Neutrophil (primary cell): ENCODE data around the gene TMA7B.
"Not testable (repeated sequence)": the region's sequence is repeated elsewhere in the genome, so short reads cannot be mapped to it uniquely, and the experiment has no call there.

Source experiments
- H3K27ac ChIP-seq: fragments of 200-600 bp; sonication (generic); 2 replicates; pipeline ENCODE4 v1.5.1; 2016; ENCODE audit warnings: mild to moderate bottlenecking, moderate library complexity
- H3K27me3 ChIP-seq: fragments of 200-600 bp; sonication (generic); 2 replicates; pipeline ENCODE4 v1.6.0; 2016; ENCODE audit warnings: mild to moderate bottlenecking
- H3K36me3 ChIP-seq: fragments of 200-600 bp; sonication (generic); 2 replicates; pipeline ENCODE4 v1.5.1; 2017
- H3K4me1 ChIP-seq, 2 experiments: fragments of 200-600 bp in 1 of 2; sonication (generic) in 1 of 2; 1 replicate in 1 of 2; 2 replicates in 1 of 2; pipeline versions ENCODE4 v1.5.1 to v1.6.1; 2013 to 2016; ENCODE audit warnings: low read depth in 1 of 2, low read length in 1 of 2, mild to moderate bottlenecking in 1 of 2, moderate library complexity in 1 of 2; ENCODE audit not compliant: control insufficient read depth in 1 of 2, insufficient read depth in 1 of 2
- H3K4me3 ChIP-seq, 2 experiments: fragments of 200-600 bp in 1 of 2; sonication (generic) in 1 of 2; 1 replicate in 1 of 2; 2 replicates in 1 of 2; pipeline ENCODE4 v1.5.1; 2013 to 2016; ENCODE audit warnings: low read depth in 1 of 2, low read length in 1 of 2, mild to moderate bottlenecking in 1 of 2, moderate library complexity in 1 of 2
- H3K9me3 ChIP-seq: fragments of 200-600 bp; sonication (generic); 2 replicates; pipeline ENCODE4 v1.5.1; 2016
- CTCF ChIP-seq: fragments of 200-600 bp; sonication (generic); IDR thresholded peaks from 2 replicates; pipeline ENCODE4 v1.5.1; 2016; ENCODE audit warnings: antibody characterized with exemption

Gene TMA7B

GRCh38 chr22:39949964-39950737, 10.0 kb upstream of the TMA7B start:
- H3K4me3 ChIP-seq = no peak overlapping the region
- no peaks in the 10 kb centered on the region for H3K36me3 ChIP-seq
- H3K27me3 ChIP-seq = no peaks in the 10 kb centered on the region
- no peak overlapping the region for H3K27ac ChIP-seq
- H3K9me3 ChIP-seq = no peaks in the 10 kb centered on the region
- H3K4me1 ChIP-seq = no peaks in the 10 kb centered on the region
- no peak for TF ChIP-seq CTCF

DNA sequence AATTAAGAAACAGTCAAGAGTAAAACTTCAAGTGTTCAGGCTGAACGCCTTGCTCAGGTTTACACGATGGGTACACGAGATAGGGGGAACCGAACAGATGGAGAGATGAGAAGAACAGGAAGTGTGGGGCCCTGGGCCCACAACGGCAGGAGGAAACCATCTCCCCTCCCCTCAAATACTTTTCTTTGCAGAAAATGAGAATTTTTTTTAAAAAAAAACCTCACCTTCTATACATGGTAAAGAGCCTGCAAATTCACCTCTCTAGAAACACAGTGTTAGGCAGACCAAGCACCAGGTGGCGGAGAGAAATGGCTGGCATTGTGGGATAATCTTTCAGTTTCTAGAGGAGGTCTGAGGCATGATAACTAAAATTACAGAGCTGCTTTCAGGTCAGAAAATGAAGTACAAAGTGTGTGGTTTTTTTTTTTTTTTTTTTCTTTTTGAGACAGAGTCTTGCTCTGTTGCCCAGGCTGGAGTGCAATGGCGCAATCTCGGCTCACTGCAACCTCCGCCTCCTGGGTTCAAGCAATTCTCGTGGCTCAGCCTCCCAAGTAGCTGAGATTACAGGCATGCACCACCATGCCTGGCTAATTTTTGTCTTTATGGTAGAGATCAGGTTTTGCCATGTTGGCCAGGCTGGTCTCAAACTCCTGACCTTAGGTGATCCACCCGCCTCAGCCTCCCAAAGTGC, 8.4 kb upstream of the TMA7B start:
- not testable (repeated sequence) for H3K36me3 ChIP-seq, H3K27ac ChIP-seq, H3K27me3 ChIP-seq, H3K4me3 ChIP-seq, H3K4me1 ChIP-seq, H3K9me3 ChIP-seq

DNA sequence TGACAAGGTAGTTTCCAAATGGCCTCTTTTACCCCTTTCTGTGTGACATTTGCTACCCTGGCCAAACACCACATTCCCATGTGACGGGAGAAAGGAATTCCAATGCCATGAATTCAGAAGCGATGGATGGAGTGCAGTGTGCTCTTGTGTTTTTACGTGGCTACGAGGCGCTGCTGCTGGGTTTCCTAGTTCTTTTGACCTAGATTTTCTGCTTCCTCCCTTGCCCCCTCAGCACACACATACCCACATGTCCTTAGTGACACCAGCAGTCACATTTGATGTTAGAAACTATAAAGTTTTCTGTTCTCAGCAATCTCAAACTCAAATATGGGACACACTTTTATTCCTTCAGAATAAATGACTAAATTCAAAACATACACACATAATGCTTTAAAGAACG, 7.8 kb upstream of the TMA7B start:
- Histone ChIP-seq H3K9me3 (no peaks in the 10 kb centered on the region), H3K36me3 (no peaks in the 10 kb centered on the region)

DNA sequence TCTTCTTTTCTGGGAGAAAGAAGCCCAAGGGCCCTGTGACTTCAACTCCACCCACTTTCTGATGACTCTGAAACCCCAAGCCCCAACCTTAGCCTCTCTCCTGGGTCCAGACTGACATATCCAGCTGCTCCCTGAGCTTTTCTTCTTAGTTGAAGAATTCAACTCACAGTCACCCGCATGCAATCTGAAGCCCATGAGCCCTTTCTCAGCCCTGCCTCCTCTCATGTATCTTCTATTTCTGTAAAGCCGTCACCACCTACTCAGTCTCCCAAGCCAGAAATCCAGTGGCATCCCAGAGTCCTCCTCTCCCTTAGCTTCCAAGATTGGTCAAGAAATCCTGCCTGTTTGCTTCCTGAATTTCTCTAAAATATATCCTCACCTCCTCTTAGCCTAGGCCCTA, 7.1 kb upstream of the TMA7B start:
- no peak overlapping the region for H3K27ac ChIP-seq
- no peaks in the 10 kb centered on the region for H3K36me3 ChIP-seq
- H3K4me3 ChIP-seq = no peak overlapping the region
- no peak for TF ChIP-seq CTCF
- no peaks in the 10 kb centered on the region for H3K9me3 ChIP-seq
- peaks cover 17% of the 10 kb centered on the region for H3K27me3 ChIP-seq
- H3K4me1 ChIP-seq = peaks cover 8 to 10% of the 10 kb centered on the region in 2 experiments

More for the DNA sequence above, 7.8 kb upstream of the TMA7B start:
- no peak for TF ChIP-seq CTCF
- Histone ChIP-seq H3K27ac (no peak overlapping the region), H3K27me3 (peaks cover 10% of the 10 kb centered on the region), H3K4me3 (no peak overlapping the region), H3K4me1 (peaks cover 7 to 9% of the 10 kb centered on the region in 2 experiments)

- Histone ChIP-seq H3K36me3 (no peaks in the 10 kb centered on the region), H3K27me3 (peaks cover 32% of the 10 kb centered on the region), H3K4me3 (no peak overlapping the region), H3K9me3 (no peaks in the 10 kb centered on the region), H3K27ac (no peak overlapping the region), H3K4me1 (peaks cover 10 to 14% of the 10 kb centered on the region in 2 experiments)
- TF ChIP-seq CTCF = no peak
These were observed 5.6 kb upstream of the TMA7B start for GRCh38 chr22:39954584-39955055.

DNA sequence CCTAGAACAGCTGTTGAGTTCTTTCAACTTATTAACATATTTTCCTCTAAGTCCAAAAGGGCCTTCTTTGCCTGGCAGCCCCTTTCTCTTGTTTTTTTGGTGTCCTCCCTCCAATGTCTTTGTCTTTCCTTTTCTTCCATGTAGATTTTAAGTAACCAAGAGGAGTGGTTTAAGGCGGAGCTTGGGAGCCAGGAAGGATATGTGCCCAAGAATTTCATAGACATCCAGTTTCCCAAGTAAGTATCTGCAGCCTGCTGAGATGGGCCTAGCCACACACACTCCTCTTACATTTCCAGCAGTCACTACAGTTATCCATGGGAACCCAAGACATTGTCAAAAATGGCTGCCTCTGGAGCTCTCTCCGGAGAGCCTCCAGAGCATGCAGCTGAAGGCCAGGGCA, 4.5 kb upstream of the TMA7B start:
- H3K27me3 ChIP-seq = peaks cover 40% of the 10 kb centered on the region
- no peaks in the 10 kb centered on the region for H3K9me3 ChIP-seq
- no peak for TF ChIP-seq CTCF
- no peak overlapping the region for H3K4me3 ChIP-seq
- H3K27ac ChIP-seq = no peak overlapping the region
- no peaks in the 10 kb centered on the region for H3K36me3 ChIP-seq
- H3K4me1 ChIP-seq = peaks cover 19 to 24% of the 10 kb centered on the region in 2 experiments
